Activated T-cell treated with anti-CD3 and anti-CD28 coated beads for 24 hours (primary cell): ENCODE measurements around the gene AP1G1.
"Not testable (repeated sequence)": the region's sequence is repeated elsewhere in the genome, so short reads cannot be mapped to it uniquely, and the experiment has no call there.

Source experiments
- DNase-seq: peaks from one replicate; pipeline ENCODE4 v3.0.0-alpha.2; 2020; ENCODE audit warnings: low read depth

AP1G1 gene

DNA sequence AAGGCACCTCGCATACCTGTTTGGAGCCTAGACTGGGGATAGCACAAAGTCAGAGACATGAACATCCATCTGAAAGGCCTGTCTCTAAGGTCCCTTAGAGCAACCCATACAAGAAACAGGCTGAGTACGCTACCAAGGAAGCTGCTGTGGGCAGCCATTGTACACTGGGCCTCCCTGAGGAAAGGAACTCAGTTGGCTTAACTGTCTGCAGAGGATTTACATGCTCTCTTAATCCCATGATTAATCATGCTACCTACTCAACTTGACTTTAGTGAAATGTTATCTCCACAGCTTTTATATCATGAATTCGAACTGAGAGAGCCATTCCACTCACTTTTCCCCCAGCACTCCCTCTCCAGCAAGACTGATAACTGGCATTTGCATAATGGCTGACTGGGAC is 110.1 kb downstream of the AP1G1 start:
- no peak for DNase-seq

DNA sequence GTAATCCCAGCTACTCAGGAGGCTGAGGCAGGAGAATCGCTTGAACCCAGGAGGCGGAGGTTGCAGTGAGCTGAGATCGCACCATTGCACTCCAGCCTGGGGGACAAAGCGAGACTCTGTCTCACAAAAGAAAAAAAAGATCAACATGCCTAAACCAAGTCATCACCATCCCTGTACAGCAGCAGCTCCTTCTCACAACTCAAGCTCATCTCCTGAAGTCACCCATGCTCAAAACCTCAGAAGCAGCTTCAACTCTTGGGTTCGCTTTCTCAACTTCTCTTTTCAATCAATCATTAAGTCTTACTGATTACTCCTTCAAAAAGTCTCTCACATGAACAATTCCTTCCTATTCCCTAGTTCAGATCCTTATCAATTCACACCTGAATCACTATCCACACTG is 115.5 kb downstream of the AP1G1 start:
- no peak for DNase-seq

DNA sequence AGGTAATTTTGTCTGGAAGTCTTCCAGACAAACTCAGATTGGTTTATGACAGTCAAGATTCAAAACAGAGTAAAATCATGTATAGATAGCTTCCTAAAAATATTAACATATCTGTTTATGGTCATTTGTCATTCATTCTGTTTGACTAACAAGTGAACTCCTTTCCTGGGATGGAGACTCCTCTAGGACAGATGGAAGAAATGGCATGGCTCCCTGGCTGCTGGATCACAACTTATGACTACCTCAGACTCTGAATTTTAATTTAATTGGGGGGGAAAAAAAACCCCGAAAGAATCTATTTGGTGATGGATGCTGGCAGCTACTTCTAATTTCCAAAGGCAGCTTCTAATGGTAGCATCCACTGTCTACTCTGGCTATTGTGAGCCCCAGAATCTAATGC is 118.7 kb downstream of the AP1G1 start:
- DNase-seq, result no peak

DNA sequence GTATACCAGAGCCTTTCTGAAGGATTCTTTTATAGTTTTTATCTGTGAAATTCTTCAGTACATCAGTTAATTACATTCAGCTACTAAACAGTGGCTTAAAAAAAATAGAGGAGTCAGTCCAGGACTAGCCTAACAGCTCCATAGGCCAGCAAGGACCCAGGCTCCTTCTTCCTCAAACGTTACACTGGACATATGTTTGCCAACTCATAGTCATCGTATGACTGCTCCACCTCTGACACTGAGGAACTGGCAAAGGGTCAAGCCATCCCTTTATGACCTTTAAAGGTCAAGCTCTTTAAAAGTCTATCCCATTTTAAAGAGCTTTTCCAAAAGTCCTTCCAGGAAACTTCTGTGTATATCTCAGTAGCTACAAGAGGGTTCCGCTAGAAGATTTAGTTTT is 120.8 kb downstream of the AP1G1 start:
- DNase-seq, result no peak

GRCh38 chr16:71684280-71684679 is 124.4 kb downstream of the AP1G1 start:
- DNase-seq, result not testable (repeated sequence)

- no peak for DNase-seq
These were observed 127.3 kb downstream of the AP1G1 start for GRCh38 chr16:71681360-71681759.
